Sigmoid colon (tissue), 4 donors: Measurements from ENCODE around the gene CFAP99.

ENCODE experiments used
- EP300 ChIP-seq, 4 donors: sonication (generic); formaldehyde crosslinking; IDR thresholded peaks; one replicate each; pipeline ENCODE4 v1.6.1; 2017; ENCODE audit warnings: antibody characterized with exemption in 4 of 4
- POLR2A ChIP-seq, 2 donors: fragments of 450-650 bp; IDR thresholded peaks; one replicate each; pipeline ENCODE4 v1.6.1; 2016; ENCODE audit warnings: antibody characterized with exemption in 2 of 2, mild to moderate bottlenecking in 2 of 2, moderate library complexity in 2 of 2
- TF ChIP-seq, protein P1 (sequence below), 4 experiments: fragments of 450-650 bp in 3 of 4; fragments of 200-600 bp in 1 of 4; IDR thresholded peaks; one replicate each; pipeline ENCODE4 v1.5.1; 2016 to 2019; ENCODE audit warnings: antibody characterized with exemption in 4 of 4, mild to moderate bottlenecking in 3 of 4, moderate library complexity in 2 of 4

DNA sequence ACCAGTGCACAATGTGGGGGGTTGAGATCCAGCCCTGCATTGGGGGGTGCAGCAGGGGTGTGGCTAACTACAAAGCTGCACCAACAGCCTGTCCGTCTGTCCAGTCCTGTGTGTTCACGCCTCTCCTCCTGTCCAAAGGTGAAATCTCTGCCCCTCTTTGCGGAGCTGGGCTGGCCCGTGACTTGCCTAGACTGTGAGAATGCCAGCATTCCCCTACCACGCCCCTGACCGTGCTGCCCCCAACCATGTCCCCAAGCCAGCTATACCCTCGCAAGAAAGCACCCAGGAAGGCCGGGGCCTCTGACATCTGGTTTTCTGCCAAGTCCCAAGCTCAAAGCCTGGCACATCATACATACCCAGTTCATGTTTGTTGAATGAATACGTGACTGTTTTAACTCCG lies 19.5 kb upstream of the CFAP99 start:
- TF ChIP-seq POLR2A (IDR thresholded peaks at IDR 0.05) = no peak
- TF ChIP-seq, protein P1, sequence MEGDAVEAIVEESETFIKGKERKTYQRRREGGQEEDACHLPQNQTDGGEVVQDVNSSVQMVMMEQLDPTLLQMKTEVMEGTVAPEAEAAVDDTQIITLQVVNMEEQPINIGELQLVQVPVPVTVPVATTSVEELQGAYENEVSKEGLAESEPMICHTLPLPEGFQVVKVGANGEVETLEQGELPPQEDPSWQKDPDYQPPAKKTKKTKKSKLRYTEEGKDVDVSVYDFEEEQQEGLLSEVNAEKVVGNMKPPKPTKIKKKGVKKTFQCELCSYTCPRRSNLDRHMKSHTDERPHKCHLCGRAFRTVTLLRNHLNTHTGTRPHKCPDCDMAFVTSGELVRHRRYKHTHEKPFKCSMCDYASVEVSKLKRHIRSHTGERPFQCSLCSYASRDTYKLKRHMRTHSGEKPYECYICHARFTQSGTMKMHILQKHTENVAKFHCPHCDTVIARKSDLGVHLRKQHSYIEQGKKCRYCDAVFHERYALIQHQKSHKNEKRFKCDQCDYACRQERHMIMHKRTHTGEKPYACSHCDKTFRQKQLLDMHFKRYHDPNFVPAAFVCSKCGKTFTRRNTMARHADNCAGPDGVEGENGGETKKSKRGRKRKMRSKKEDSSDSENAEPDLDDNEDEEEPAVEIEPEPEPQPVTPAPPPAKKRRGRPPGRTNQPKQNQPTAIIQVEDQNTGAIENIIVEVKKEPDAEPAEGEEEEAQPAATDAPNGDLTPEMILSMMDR (IDR thresholded peaks at IDR 0.05) = no peak
- no peak for TF ChIP-seq EP300 (IDR thresholded peaks at IDR 0.05)
